Liver (tissue), 9 donors: ENCODE data around the gene CORO2B. TPM values are rescaled to one million over a fixed set of nuclear protein-coding genes. Genes with fewer than 3 reads are reported as not detected.

Experiments used
- DNase-seq: peaks from one replicate; pipeline ENCODE4 v3.0.0-alpha.2; 2017; ENCODE audit warnings: low spot score
- H3K27ac ChIP-seq, 2 donors: one replicate each; pipeline ENCODE4 v1.7.0; 2013; ENCODE audit warnings: inconsistent platforms in 2 of 2, low read length in 2 of 2, control low read depth in 1 of 2, low read depth in 1 of 2, mild to moderate bottlenecking in 1 of 2
- H3K27me3 ChIP-seq, 4 donors: one replicate each; pipeline versions ENCODE4 v1.6.1 to v1.7.0; 2013; ENCODE audit warnings: low read length in 3 of 4, inconsistent platforms in 1 of 4, mild to moderate bottlenecking in 1 of 4, moderate library complexity in 1 of 4; ENCODE audit not compliant: control insufficient read depth in 4 of 4, insufficient read depth in 4 of 4
- H3K36me3 ChIP-seq, 4 donors: one replicate each; pipeline versions ENCODE4 v1.6.1 to v1.7.0; 2013; ENCODE audit warnings: low read length in 3 of 4, mild to moderate bottlenecking in 3 of 4, low read depth in 1 of 4, moderate library complexity in 1 of 4; ENCODE audit not compliant: control insufficient read depth in 4 of 4, insufficient read depth in 3 of 4
- H3K4me1 ChIP-seq, 4 donors: one replicate each; pipeline versions ENCODE4 v1.6.1 to v1.7.0; 2013; ENCODE audit warnings: low read length in 3 of 4, mild to moderate bottlenecking in 3 of 4, moderate library complexity in 1 of 4; ENCODE audit not compliant: control insufficient read depth in 4 of 4, insufficient read depth in 4 of 4
- H3K4me3 ChIP-seq, 3 donors: one replicate each; pipeline versions ENCODE4 v1.6.1 to v1.7.0; 2013; ENCODE audit warnings: low read length in 3 of 3, control low read depth in 1 of 3, low read depth in 1 of 3, mild to moderate bottlenecking in 1 of 3
- H3K9ac ChIP-seq, 2 donors: one replicate each; pipeline ENCODE4 v1.7.0; 2013; ENCODE audit warnings: low read length in 2 of 2, mild to moderate bottlenecking in 2 of 2, moderate library complexity in 2 of 2, control low read depth in 1 of 2, low read depth in 1 of 2
- H3K9me3 ChIP-seq, 4 donors: one replicate each; pipeline versions ENCODE4 v1.6.1 to v1.7.0; 2013; ENCODE audit warnings: low read length in 3 of 4; ENCODE audit not compliant: control insufficient read depth in 4 of 4
- EGR1 ChIP-seq, 2 donors: IDR thresholded peaks; 2 replicates each; pipeline ENCODE4 v1.6.1; 2016 to 2018; ENCODE audit warnings: antibody characterized with exemption in 2 of 2, low read depth in 2 of 2
- FOXA2 ChIP-seq: IDR thresholded peaks from 2 replicates; pipeline ENCODE4 v1.6.1; 2016; ENCODE audit warnings: antibody characterized with exemption
- GABPA ChIP-seq, 2 donors: IDR thresholded peaks in 1 of 2; conservative IDR thresholded peaks in 1 of 2; 2 replicates each; pipeline ENCODE4 v1.6.1; 2016; ENCODE audit warnings: antibody characterized with exemption in 2 of 2, mild to moderate bottlenecking in 1 of 2, moderate library complexity in 1 of 2
- HNF4G ChIP-seq: IDR thresholded peaks from 2 replicates; pipeline ENCODE4 v1.6.1; 2016; ENCODE audit warnings: antibody characterized with exemption
- JUND ChIP-seq, 2 donors: IDR thresholded peaks; 2 replicates each; pipeline ENCODE4 v1.6.1; 2016; ENCODE audit warnings: antibody characterized with exemption in 2 of 2
- RAD21 ChIP-seq, 2 donors: IDR thresholded peaks; 2 replicates each; pipeline ENCODE4 v1.6.1; 2016; ENCODE audit warnings: antibody characterized with exemption in 2 of 2, mild to moderate bottlenecking in 2 of 2
- REST ChIP-seq: IDR thresholded peaks from 2 replicates; pipeline ENCODE4 v1.6.1; 2016; ENCODE audit warnings: antibody characterized with exemption, mild to moderate bottlenecking
- RXRA ChIP-seq, 2 donors: IDR thresholded peaks; 2 replicates each; pipeline ENCODE4 v1.6.1; 2017 to 2018; ENCODE audit warnings: antibody characterized with exemption in 2 of 2, mild to moderate bottlenecking in 1 of 2
- SP1 ChIP-seq: IDR thresholded peaks from 2 replicates; pipeline ENCODE4 v1.6.1; 2018; ENCODE audit warnings: antibody characterized with exemption, mild to moderate bottlenecking
- ZBTB33 ChIP-seq: IDR thresholded peaks from 2 replicates; pipeline ENCODE4 v1.6.1; 2016; ENCODE audit warnings: antibody characterized with exemption
- WGBS: extraction: QIAGEN DNeasy Blood & Tissue Kit; methylation state at CpG from one replicate; pipeline ENCODE4 v1.1.7; 2013; 5-methylcytosine and 5-hydroxymethylcytosine counted together
- polyA plus RNA-seq, 2 donors: library from polyadenylated mRNA; stranded (reverse) in 1 of 2; unstranded in 1 of 2; fragments of 200-250 nt in 1 of 2; fragments of >200 nt in 1 of 2; fragmentation: Nextera tagmentation in 1 of 2; extraction: Ambion mirVana in 1 of 2; gene quantifications; one replicate each; pipeline versions ENCODE4 v1.2.1 to v1.2.3, GENCODE V29; 2013 to 2015
- total RNA-seq, 2 donors: library from RNA; depleted of rRNA; stranded (reverse); fragments of >200 nt; gene quantifications; one replicate each; pipeline ENCODE4 v1.2.3, GENCODE V29; 2014
- donor health status: healthy.
- donor health status: healthy.
- donor health status: healthy.
- donor health status: healthy.
- donor health status: healthy.

Gene CORO2B
- total and polyA plus RNA-seq, 4 donors = 0.15 to 0.65 (median 0.52) TPM

GRCh38 chr15:68653801-68654200, 75.0 kb downstream of the CORO2B start:
- Histone ChIP-seq H3K27me3 (no peaks in the 10 kb centered on the region), H3K36me3 (no peaks in the 10 kb centered on the region), H3K27ac (no peak overlapping the region), H3K4me1 (no peaks in the 10 kb centered on the region), H3K4me3 (no peak overlapping the region), H3K9ac (no peak overlapping the region), H3K9me3 (no peaks in the 10 kb centered on the region)
- WGBS = 92% methylated on average over 6 of the region's 6 CpGs
- DNase-seq = no peak
- TF ChIP-seq REST (no peak), JUND (IDR thresholded peaks at IDR 0.05) (no peak), FOXA2 (no peak), RXRA (IDR thresholded peaks at IDR 0.05) (no peak), HNF4G (no peak), EGR1 (IDR thresholded peaks at IDR 0.05; ENCODE audit: low read depth in 2 of 2) (no peak), GABPA (IDR thresholded peaks at IDR 0.05 in 1 of 2, conservative IDR thresholded peaks at IDR 0.05 in 1 of 2) (no peak)

GRCh38 chr15:68654786-68655560, 76.2 kb downstream of the CORO2B start:
- Histone ChIP-seq H3K9ac (no peak overlapping the region), H3K27me3 (no peaks in the 10 kb centered on the region), H3K27ac (no peak overlapping the region), H3K4me3 (no peak overlapping the region), H3K9me3 (no peaks in the 10 kb centered on the region), H3K4me1 (no peaks in the 10 kb centered on the region), H3K36me3 (no peaks in the 10 kb centered on the region)
- WGBS = 85% methylated on average over 8 of the region's 8 CpGs
- TF ChIP-seq ZBTB33 = no peak
- no peak for DNase-seq

- Histone ChIP-seq H3K9me3 (no peaks in the 10 kb centered on the region), H3K4me3 (no peak overlapping the region), H3K27me3 (no peaks in the 10 kb centered on the region), H3K27ac (no peak overlapping the region), H3K9ac (no peak overlapping the region), H3K4me1 (no peaks in the 10 kb centered on the region), H3K36me3 (no peaks in the 10 kb centered on the region)
- WGBS = 76% methylated on average over 8 of the region's 8 CpGs
- no peak for DNase-seq
- no peak for TF ChIP-seq RAD21 (IDR thresholded peaks at IDR 0.05)
- no peak for TF ChIP-seq EGR1 (IDR thresholded peaks at IDR 0.05; ENCODE audit: low read depth in 2 of 2)
- no peak for TF ChIP-seq FOXA2
- no peak for TF ChIP-seq SP1
- TF ChIP-seq HNF4G = no peak
Observed at GRCh38 chr15:68655686-68656437, 77.1 kb downstream of the CORO2B start.
